Heart right ventricle (tissue), 16 donors: ENCODE data around the gene SOBP. TPM values are rescaled to one million over a fixed set of nuclear protein-coding genes. Genes with fewer than 3 reads are reported as not detected.

Experiments used
- ATAC-seq, 8 donors: fragments of 200-7000 bp; cut with Tn5 transposase; one replicate each; pipeline ENCODE4 v1.9.1; 2020; ENCODE audit warnings: mild to moderate bottlenecking in 8 of 8, moderate library complexity in 8 of 8, moderate number of reproducible peaks in 1 of 8
- DNase-seq, 2 donors: peaks; one replicate each; pipeline ENCODE4 v3.0.0-alpha.2; 2020
- H3K27ac ChIP-seq, 10 donors: fragments of 200-600 bp; sonication (generic) in 2 of 10; one replicate each; pipeline versions ENCODE4 v1.5.0 to v1.8.0; 2020 to 2022; ENCODE audit warnings: mild to moderate bottlenecking in 3 of 10
- H3K27me3 ChIP-seq, 7 donors: fragments of 200-600 bp; one replicate each; pipeline ENCODE4 v1.8.0; 2021 to 2022; ENCODE audit warnings: mild to moderate bottlenecking in 2 of 7
- H3K36me3 ChIP-seq, 9 donors: fragments of 200-600 bp; sonication (generic) in 1 of 9; one replicate each; pipeline versions ENCODE4 v1.5.0 to v1.8.0; 2020 to 2022; ENCODE audit warnings: mild to moderate bottlenecking in 2 of 9
- H3K4me1 ChIP-seq, 9 donors: fragments of 200-600 bp; sonication (generic) in 1 of 9; one replicate each; pipeline versions ENCODE4 v1.5.0 to v1.8.0; 2020 to 2022; ENCODE audit warnings: mild to moderate bottlenecking in 4 of 9
- H3K4me3 ChIP-seq, 10 donors: fragments of 200-600 bp; sonication (generic) in 2 of 10; one replicate each; pipeline versions ENCODE4 v1.5.0 to v1.8.0; 2020 to 2022; ENCODE audit warnings: mild to moderate bottlenecking in 7 of 10, moderate library complexity in 2 of 10
- H3K9me3 ChIP-seq, 11 donors: fragments of 200-600 bp in 10 of 11; sonication (generic) in 2 of 11; one replicate each; pipeline versions ENCODE4 v1.5.0 to v1.8.0; 2013 to 2022; ENCODE audit warnings: mild to moderate bottlenecking in 2 of 11, control low read depth in 1 of 11, moderate library complexity in 1 of 11
- WGBS, 2 donors: extraction: QIAGEN DNeasy Blood & Tissue Kit; methylation state at CpG; one replicate each; pipeline ENCODE4 v1.1.7; 2013; ENCODE audit warnings: inconsistent platforms in 1 of 2; 5-methylcytosine and 5-hydroxymethylcytosine counted together
- intact Hi-C, 10 donors: fragments of 100-400 bp; cut with DNase I; formaldehyde crosslinking; loops; one replicate each; pipeline versions ENCODE4 v1.11.1 to v1.14.2; 2022
- polyA plus RNA-seq, 2 donors: library from polyadenylated mRNA; stranded (reverse); fragments of 200-250 nt; gene quantifications; one replicate each; pipeline ENCODE4 v1.2.3, GENCODE V29; 2013
- total RNA-seq, 10 donors: library from RNA; stranded (reverse); fragmentation: NEBNext Ultra II Directional in 3 of 10; extraction: Animal tissue kit (Norgen Biotek cat#: 25700) in 3 of 10; gene quantifications; one replicate each; pipeline versions ENCODE4 v1.2.1 to v1.2.4, GENCODE V29; 2021 to 2023
- TF ChIP-seq, protein P1 (sequence below), 9 donors: fragments of 200-600 bp; sonication (generic) in 2 of 9; IDR thresholded peaks; one replicate each; pipeline versions ENCODE4 v1.5.0 to v1.8.0; 2021 to 2022; ENCODE audit warnings: antibody characterized with exemption in 9 of 9, mild to moderate bottlenecking in 5 of 9, moderate library complexity in 1 of 9
- donor health status: Arrhythmogenic right ventricular cardiomyopathy.
- donor health status: ischemic (EF 13 %, LVEDD 7.1; RV severe dilation, severe dysfunction).
- donor health status: healthy with polysubstance abuse.
- donor health status: DM: no; HTN: yes; CAD: no.
- donor health status: DM: no; HTN: no; CAD: no.
- donor health status: ischemic (EF 25% LVEDD 6.9; RV normal size, moderate dysfunction).
- donor health status: ischemic (EF 25% LVEDD 5.7; RV mildly dilated, moderate dysfunction).
- donor health status: healthy.
- donor health status: DM: yes; HTN: yes; CAD: no.
- donor health status: Ischemic cardiomyopathy.
- donor health status: ischemic (EF 35%, LVEDD 5.7; RV mildly dilated, moderate dysfunction).
- donor health status: nonischemic (EF 11% LVEDD 7.7; RV severe dilation, severe dysfunction).
- donor health status: DM: yes; HTN: yes; CAD: no.
- donor health status: PGD.
- donor health status: ischemic (EF 29% LVEDD 5.4; RV normal size, mild dysfunction).
- donor health status: nonischemic (EF 23%, LVEDD 6.1; RV moderate dilation, normal function).

Gene SOBP
- total and polyA plus RNA-seq, 12 donors, result 5.2 to 25.3 (median 18.2) TPM

DNA sequence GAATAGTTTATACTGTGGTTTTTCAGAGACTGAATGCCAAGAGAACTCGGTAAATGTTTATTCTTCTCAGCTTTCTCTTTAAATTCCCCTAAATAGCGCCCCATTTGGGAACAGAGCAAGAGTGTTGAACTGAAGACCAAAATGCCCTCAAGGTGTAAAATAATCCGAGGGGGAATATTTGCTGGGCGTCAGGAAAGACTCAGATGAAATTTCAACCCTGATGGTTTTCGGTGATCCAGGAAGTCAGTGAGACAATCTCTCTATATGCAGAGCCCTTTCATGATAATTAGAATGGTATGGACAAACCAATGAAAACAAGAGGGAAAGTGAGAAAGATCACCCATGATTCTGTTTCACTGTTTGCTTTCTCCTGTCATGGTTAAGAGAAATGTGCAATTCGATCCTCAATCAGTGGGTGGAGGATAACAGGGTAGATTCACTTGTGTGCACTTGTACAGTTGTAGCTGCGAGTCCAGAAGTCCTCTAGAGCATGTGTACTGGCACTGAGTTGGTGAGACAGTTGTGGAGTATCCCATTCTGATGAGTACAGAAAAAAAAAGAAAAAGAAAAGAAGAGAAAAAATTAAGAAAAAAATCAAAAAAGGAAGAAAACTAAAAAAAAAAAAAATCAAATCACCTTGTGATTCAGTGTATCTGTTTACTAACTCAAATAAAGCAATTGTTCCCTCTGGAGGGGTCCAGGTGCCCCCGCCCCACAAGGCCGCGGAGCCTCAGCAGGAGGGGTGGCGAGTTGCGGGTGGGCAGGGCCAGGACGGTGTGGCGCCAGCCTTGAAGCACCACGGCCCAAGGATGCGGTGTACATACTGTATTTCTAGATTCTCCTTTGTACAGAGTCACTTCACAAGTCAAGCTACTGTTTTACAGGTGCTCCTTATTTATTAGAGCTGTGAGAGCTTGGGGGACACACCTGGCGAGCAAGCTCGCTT, 169.3 kb downstream of the SOBP start:
- 95 to 97% methylated on average over 18 of the region's 18 CpGs for WGBS, 2 donors
- Histone ChIP-seq H3K27ac (no peak overlapping the region), H3K9me3 (no peaks in the 10 kb centered on the region), H3K4me3 (no peak overlapping the region), H3K4me1 (peaks cover 0 to 72% (median 34%) of the 10 kb centered on the region in 9 donors), H3K36me3 (peaks cover 0 to 17% (median 0%) of the 10 kb centered on the region in 9 donors), H3K27me3 (no peaks in the 10 kb centered on the region)
- ATAC-seq, result no peak
- no peak for DNase-seq
- intact Hi-C loops, result loop anchor here in 5 of 10 donors (5.0 to 10.0 kb wide), 2 partner anchors 164 to 167 kb away; partner anchors contain the start of gene SOBP (in 5 of the 5)
- TF ChIP-seq, protein P1, sequence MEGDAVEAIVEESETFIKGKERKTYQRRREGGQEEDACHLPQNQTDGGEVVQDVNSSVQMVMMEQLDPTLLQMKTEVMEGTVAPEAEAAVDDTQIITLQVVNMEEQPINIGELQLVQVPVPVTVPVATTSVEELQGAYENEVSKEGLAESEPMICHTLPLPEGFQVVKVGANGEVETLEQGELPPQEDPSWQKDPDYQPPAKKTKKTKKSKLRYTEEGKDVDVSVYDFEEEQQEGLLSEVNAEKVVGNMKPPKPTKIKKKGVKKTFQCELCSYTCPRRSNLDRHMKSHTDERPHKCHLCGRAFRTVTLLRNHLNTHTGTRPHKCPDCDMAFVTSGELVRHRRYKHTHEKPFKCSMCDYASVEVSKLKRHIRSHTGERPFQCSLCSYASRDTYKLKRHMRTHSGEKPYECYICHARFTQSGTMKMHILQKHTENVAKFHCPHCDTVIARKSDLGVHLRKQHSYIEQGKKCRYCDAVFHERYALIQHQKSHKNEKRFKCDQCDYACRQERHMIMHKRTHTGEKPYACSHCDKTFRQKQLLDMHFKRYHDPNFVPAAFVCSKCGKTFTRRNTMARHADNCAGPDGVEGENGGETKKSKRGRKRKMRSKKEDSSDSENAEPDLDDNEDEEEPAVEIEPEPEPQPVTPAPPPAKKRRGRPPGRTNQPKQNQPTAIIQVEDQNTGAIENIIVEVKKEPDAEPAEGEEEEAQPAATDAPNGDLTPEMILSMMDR (IDR thresholded peaks at IDR 0.05), result no peak

DNA sequence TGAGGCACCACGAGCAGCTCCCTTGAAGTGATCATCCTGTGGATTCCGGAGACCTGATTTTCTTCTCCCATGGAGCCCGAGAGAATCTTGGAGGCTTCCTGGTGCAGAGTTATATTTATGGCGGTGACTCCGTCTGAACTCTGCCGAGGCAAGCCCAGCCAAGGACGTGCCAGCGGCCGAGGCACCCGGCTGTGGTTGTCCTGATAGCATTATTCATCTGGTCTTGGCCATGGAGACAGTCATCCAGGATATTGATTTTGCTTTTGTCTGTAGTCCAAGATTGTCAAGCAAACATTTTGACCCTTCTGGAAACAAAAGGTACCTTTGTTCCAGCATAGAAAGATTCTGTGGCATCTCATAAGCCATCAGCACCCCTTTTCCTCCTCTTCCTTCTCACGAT, 170.9 kb downstream of the SOBP start:
- TF ChIP-seq, protein P1 (IDR thresholded peaks at IDR 0.05), result no peak
- Histone ChIP-seq H3K4me1 (peaks cover 0 to 58% (median 27%) of the 10 kb centered on the region in 9 donors), H3K9me3 (no peaks in the 10 kb centered on the region), H3K27ac (peak overlapping the region in 1 of 10 donors; percentile 6), H3K27me3 (no peaks in the 10 kb centered on the region), H3K36me3 (peaks cover 0 to 17% (median 0%) of the 10 kb centered on the region in 9 donors), H3K4me3 (no peak overlapping the region)
- intact Hi-C loops, result loop anchor here in 1 of 10 donors (10.0 kb wide), 1 partner anchor 346 kb away; no protein-coding TSS in a partner anchor
- DNase-seq (no peak), ATAC-seq (peak in 5 of 8 donors; percentile 32 to 59 (median 44))
- 63 to 71% methylated on average over 11 of the region's 11 CpGs for WGBS, 2 donors

DNA sequence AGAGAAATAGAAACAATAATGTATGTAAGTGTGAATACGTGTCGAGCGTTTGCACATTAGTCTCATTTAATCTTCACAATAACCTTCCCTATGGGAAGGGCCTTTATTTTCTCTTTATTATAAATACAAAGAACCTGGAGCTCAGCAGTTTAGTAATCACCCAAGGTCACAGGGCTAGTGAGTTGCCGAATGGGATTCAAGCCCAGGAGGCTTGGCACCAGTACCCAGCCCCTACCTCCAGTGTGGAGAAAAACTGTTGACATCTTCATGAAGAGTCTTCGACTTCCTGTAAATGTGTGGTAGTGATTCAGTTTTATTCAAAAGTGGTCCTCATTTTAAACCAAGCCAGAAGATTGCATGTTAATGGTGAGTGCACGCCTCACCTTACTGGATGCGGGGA, 171.4 kb downstream of the SOBP start:
- DNase-seq, result no peak
- Histone ChIP-seq H3K27me3 (no peaks in the 10 kb centered on the region), H3K36me3 (peaks cover 0 to 17% (median 0%) of the 10 kb centered on the region in 9 donors), H3K27ac (peak overlapping the region in 1 of 10 donors; percentile 6), H3K4me3 (no peak overlapping the region), H3K9me3 (no peaks in the 10 kb centered on the region), H3K4me1 (peaks cover 0 to 58% (median 30%) of the 10 kb centered on the region in 9 donors)
- TF ChIP-seq, protein P1 (IDR thresholded peaks at IDR 0.05), result no peak
- 81 to 83% methylated on average over 7 of the region's 7 CpGs for WGBS, 2 donors
- no peak for ATAC-seq
- intact Hi-C loops, result loop anchor here in 1 of 10 donors (10.0 kb wide), 1 partner anchor 346 kb away; no protein-coding TSS in a partner anchor

DNA sequence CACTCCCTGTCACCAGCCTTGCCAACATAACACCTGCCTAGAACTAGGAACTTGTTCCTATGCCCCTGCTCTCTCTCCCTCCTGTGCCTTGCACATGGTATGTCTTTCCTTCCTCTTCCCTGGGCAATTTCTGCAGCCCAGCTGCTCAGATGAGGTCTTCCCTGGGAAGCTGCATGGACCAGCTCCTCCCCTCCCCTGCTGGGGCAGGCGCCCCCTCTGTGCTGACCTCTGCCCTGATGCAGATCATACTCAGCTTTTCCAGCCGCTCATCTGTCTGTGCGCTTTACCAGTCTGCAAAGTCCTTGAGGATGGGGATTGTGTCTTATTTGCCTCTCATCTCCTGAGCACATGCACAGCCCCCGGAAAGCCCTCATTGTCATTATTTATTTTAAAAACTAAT, 172.4 kb downstream of the SOBP start:
- Histone ChIP-seq H3K27ac (no peak overlapping the region), H3K9me3 (no peaks in the 10 kb centered on the region), H3K4me1 (peaks cover 0 to 54% (median 24%) of the 10 kb centered on the region in 9 donors), H3K36me3 (peaks cover 0 to 17% (median 0%) of the 10 kb centered on the region in 9 donors), H3K4me3 (no peak overlapping the region), H3K27me3 (no peaks in the 10 kb centered on the region)
- ATAC-seq (no peak), DNase-seq (no peak)
- intact Hi-C loops, result loop anchor here in 1 of 10 donors (10.0 kb wide), 1 partner anchor 348 kb away; no protein-coding TSS in a partner anchor
- TF ChIP-seq, protein P1 (IDR thresholded peaks at IDR 0.05), result no peak
- 83 to 86% methylated on average over 4 of the region's 4 CpGs for WGBS, 2 donors
